ENCODE data around the gene PLA2G4D.

PLA2G4D gene

GRCh38 chr15:42089942-42090341, 4.4 kb downstream of the PLA2G4D start:
- DNase-seq, result no peak

DNA sequence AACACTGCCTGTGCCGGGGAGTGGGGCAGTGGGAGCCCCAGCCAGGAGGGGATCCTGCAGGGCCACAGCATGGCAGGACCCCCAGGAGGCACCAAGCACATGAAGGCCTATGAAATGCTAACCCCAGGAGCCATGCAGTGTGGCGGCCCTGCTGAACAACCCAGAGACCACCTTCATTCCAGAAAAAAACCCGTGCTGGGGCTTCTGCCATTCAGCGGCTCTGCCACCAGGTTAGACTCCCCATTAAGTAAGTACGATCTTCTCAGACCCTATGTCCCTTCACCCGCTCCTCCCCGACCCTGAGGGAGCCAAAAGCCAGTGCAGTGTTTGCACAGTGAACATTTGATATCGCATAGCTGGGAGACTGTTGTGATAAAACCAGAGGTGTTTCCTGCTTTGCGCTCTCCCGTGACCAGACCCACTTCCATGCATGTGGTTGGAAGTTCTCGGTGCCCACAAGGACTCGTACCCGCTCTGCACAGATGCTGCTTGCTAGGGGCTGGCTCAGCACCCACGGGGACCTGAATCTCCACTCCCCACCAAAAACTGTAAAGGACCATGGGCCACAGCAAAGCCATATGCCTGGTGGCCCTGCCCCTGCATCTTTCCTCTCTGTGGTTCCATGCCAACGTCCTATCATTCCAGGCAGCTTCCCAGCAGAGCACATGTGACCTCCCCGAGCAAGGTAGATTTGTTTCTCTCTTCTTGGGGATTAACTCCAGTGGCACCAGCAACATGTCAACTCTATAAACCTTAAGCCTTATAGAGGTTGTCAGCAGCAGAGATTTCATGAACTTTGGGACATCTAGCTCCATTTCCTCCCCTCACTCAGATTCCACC, 5.3 kb downstream of the PLA2G4D start:
- DNase-seq, result no peak

GRCh38 chr15:42087926-42088800, 6.2 kb downstream of the PLA2G4D start:
- DNase-seq, result no peak

DNA sequence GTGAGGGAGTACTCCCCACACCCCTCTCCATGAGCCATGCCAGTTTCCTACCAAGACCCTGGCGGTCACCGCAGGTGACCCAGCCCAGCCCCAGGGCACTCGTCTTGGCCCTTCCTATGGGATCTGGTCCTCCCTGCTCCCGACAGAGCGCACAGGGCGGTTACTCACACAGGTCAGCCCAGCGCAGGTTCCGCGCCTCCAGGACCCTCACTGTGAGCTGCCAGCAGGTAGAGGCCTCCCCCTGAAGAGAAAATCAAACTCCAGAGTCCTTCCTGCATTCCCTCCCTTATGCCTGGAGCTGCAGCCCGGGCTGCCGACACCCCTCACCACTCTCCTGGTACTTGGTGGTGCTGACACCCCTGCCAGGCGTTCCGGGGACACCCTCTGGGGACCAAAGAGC, 6.9 kb downstream of the PLA2G4D start:
- no peak for DNase-seq

GRCh38 chr15:42085721-42086120, 8.6 kb downstream of the PLA2G4D start:
- no peak for DNase-seq

DNA sequence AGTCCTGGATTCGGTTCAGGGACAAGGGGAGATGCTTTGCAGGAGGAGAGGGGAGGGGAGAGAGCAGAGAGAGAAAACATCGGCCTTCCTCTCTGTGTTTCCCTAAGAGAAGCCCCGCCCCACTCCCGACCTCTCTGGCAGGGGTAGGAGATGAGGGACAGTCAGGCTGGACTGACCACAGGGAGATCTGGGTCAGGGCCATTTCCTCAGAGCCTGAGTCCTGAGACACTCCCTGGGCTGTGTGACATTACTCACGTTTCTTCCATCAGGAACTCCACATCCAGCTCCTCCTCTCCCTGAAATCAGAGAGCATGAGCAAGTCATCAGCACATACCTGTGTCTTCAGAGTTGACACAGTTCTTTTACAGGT, 9.1 kb downstream of the PLA2G4D start:
- no peak for DNase-seq

- peak; percentile 17 for DNase-seq
Observed at GRCh38 chr15:42084465-42085235, 9.7 kb downstream of the PLA2G4D start.

DNA sequence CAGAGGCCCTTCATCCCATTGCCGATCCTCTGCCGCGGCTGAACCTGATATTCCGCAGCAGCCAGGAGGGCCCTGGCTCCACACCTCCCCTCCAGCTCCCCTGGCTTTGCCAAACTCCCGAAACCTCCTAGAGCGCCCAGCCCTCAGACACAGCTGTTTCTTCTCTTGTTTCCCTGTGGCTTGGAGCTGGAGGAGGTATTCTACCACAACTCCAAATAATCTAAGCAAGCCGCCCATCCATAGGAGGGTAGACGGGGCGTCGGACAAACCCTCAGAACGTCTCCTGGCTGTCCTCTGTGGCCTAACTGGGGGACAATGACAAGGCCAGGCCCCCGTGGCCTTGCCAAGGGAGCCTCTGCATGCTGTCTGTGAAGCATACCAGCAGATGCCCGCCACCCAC, 10.4 kb downstream of the PLA2G4D start:
- DNase-seq, result no peak

- DNase-seq, result no peak
Observed at GRCh38 chr15:42083605-42083908, 10.8 kb downstream of the PLA2G4D start.

DNA sequence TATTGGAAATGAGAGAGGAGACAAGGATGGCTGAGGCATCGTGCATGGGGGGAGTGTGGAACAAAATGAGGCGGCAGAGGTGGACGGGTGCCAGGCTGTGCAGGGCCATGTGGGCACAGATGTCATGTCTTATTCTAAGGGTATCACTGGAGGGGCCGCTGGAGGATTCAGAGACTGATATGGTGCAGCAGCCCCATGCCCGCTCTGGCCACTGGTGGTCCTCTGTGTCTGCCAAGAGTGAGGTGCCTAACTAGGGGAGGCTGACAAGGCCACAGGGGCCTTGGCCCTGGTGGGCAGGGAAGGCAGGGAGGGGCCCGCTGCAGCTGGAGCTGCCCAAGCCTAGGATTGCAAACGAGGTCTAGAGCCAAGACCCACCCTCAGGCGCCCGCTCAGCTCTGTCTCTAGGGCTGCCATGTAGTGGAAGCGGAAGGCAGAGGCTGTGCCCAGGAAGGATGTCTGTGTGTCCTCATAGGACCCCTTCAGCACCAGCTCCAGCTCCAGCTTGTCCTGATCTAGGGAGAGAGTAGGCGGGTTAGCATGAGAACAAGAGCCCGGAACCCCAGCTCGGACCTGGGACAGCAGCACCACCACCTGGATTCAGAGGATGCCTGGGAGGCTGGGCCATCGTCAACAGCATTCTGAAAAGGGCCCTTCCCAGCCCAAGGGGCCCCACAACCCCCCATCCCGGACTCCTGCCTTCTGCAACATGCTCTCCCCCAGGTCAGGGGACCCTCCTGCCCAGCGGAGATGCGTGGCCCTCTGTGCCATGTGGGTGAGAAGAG, 11.3 kb downstream of the PLA2G4D start:
- DNase-seq, result no peak

GRCh38 chr15:42082141-42082540, 12.2 kb downstream of the PLA2G4D start:
- no peak for DNase-seq

GRCh38 chr15:42080919-42081830, 13.2 kb downstream of the PLA2G4D start:
- no peak for DNase-seq

DNA sequence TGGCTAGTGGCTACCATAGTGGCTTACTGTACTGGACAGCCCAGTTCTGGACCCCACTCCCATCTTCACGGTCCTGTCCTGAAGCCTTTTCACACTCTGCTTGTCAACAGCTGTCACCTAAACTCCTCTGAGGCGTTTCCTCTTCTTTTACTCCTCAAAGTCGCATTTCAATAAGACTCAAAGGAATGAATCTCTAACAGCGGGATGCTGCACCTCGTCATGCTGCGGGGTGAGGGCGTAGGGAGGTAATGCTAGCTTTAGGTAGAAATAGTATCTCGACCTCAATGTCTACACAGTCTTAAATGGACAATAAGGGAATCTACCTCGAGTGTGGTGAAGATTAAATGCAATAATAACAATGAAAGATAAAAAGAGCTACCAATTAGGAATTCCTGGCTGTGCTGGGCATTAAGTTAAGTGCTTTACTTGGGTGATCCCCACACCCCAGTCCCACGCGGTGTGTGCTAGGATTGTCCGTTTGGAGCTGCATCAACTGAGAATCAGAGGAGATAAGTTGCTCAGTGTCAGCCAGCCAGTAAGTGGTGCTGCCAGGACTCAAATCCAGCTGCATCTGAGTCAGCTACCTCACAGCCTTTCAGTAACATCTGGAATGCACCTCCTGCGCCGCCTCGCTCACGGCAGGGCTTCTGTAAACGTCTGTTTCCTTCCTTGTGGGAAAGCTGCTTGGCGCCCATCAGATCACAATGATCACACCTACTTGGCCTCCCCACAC, 14.0 kb downstream of the PLA2G4D start:
- DNase-seq, result no peak

GRCh38 chr15:42079401-42079908, 14.9 kb downstream of the PLA2G4D start:
- no peak for DNase-seq

GRCh38 chr15:42078903-42079302, 15.5 kb downstream of the PLA2G4D start:
- no peak for DNase-seq

DNA sequence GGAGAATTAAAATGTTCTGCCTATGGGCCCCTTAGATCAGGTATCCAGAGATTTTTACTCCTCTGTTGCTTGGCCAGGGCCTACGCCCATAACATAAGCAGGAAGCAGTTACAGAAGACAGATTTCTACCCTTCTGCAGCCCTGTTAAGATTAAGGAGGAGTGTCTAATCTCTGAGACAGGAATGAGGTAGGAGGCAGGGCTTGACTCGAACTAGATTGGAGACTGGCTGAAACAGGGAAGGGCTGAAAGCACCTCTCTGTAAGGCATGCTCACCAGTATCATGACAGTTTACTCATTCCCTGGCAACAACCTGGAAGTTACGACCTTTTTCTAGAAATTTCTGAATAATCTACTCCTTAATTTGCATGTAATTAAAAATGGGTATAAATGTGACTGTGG, 16.7 kb downstream of the PLA2G4D start:
- no peak for DNase-seq

- no peak for DNase-seq
Observed at GRCh38 chr15:42073418-42073817, 20.9 kb downstream of the PLA2G4D start.

GRCh38 chr15:42072141-42072685, 22.1 kb downstream of the PLA2G4D start:
- DNase-seq, result no peak

- no peak for DNase-seq
Observed at GRCh38 chr15:42071717-42072116, 22.6 kb downstream of the PLA2G4D start.

- no peak for DNase-seq
Observed at GRCh38 chr15:42070976-42071350, 23.4 kb downstream of the PLA2G4D start.

Data from activated T-cell treated with anti-CD3 and anti-CD28 coated beads for 4 hours (primary cell).